Mesenchymal stem cell (in vitro differentiated cells and primary cell): Measurements from ENCODE around the gene FAM193B.

Experiments
- DNase-seq: peaks from one replicate; pipeline ENCODE4 v3.0.0-alpha.2; 2013
- H2AFZ ChIP-seq: one replicate; pipeline ENCODE4 v1.6.1; 2013; ENCODE audit warnings: low read depth, mild to moderate bottlenecking, control low read depth, inconsistent platforms, low read length, moderate library complexity
- H2AK5ac ChIP-seq: 2 replicates; pipeline ENCODE4 v1.6.1; 2013; ENCODE audit warnings: low read length, moderate library complexity, mild to moderate bottlenecking, inconsistent platforms; ENCODE audit not compliant: severe bottlenecking
- H2BK120ac ChIP-seq: one replicate; pipeline ENCODE4 v1.6.1; 2013; ENCODE audit warnings: low read depth, mild to moderate bottlenecking, inconsistent platforms, low read length, moderate library complexity
- H2BK12ac ChIP-seq, 2 experiments: one replicate each; pipeline ENCODE4 v1.6.1; 2013; ENCODE audit warnings: inconsistent platforms in 2 of 2, low read length in 2 of 2, mild to moderate bottlenecking in 2 of 2, moderate library complexity in 2 of 2, control low read depth in 1 of 2
- H2BK15ac ChIP-seq: one replicate; pipeline ENCODE4 v1.6.1; 2013; ENCODE audit warnings: mild to moderate bottlenecking, low read depth, inconsistent platforms; ENCODE audit not compliant: poor library complexity, severe bottlenecking
- H2BK5ac ChIP-seq: 2 replicates; pipeline ENCODE4 v1.6.1; 2013; ENCODE audit warnings: low read depth, mild to moderate bottlenecking, low read length, control low read depth, inconsistent platforms; ENCODE audit not compliant: poor library complexity, severe bottlenecking
- H3K14ac ChIP-seq, 2 experiments: one replicate each; pipeline ENCODE4 v1.6.1; 2013; ENCODE audit warnings: inconsistent platforms in 2 of 2, low read length in 2 of 2, control low read depth in 1 of 2, mild to moderate bottlenecking in 1 of 2, moderate library complexity in 1 of 2
- H3K18ac ChIP-seq, 2 experiments: one replicate each; pipeline ENCODE4 v1.6.1; 2013; ENCODE audit warnings: inconsistent platforms in 2 of 2, low read length in 2 of 2, control low read depth in 1 of 2, low read depth in 1 of 2, mild to moderate bottlenecking in 1 of 2
- H3K23ac ChIP-seq, 2 experiments: one replicate each; pipeline ENCODE4 v1.6.1; 2013; ENCODE audit warnings: inconsistent platforms in 2 of 2, low read length in 2 of 2, mild to moderate bottlenecking in 2 of 2, moderate library complexity in 2 of 2, control low read depth in 1 of 2
- H3K27ac ChIP-seq: 2 replicates; pipeline ENCODE4 v1.5.1; 2013; ENCODE audit warnings: mild to moderate bottlenecking, moderate library complexity, low read length, control low read depth, inconsistent platforms; ENCODE audit not compliant: poor library complexity, severe bottlenecking
- H3K27me3 ChIP-seq, 2 experiments: 2 replicates each; pipeline versions ENCODE4 v1.6.1 to v1.7.0; 2013; ENCODE audit warnings: low read length in 2 of 2, mild to moderate bottlenecking in 2 of 2, moderate library complexity in 2 of 2, control low read depth in 1 of 2, inconsistent platforms in 1 of 2; ENCODE audit not compliant: control insufficient read depth in 1 of 2, insufficient read depth in 1 of 2
- H3K36me3 ChIP-seq, 2 experiments: 2 replicates each; pipeline versions ENCODE4 v1.6.1 to v1.7.0; 2013; ENCODE audit warnings: low read length in 2 of 2, control low read depth in 1 of 2, inconsistent platforms in 1 of 2, low read depth in 1 of 2, mild to moderate bottlenecking in 1 of 2; ENCODE audit not compliant: insufficient read depth in 2 of 2, control insufficient read depth in 1 of 2
- H3K4ac ChIP-seq, 2 experiments: one replicate each; pipeline ENCODE4 v1.6.1; 2013; ENCODE audit warnings: inconsistent platforms in 2 of 2, low read length in 2 of 2, mild to moderate bottlenecking in 2 of 2, moderate library complexity in 2 of 2, control low read depth in 1 of 2, low read depth in 1 of 2
- H3K4me1 ChIP-seq: 2 replicates; pipeline ENCODE4 v1.6.1; 2013; ENCODE audit warnings: low read depth, low read length, control low read depth; ENCODE audit not compliant: control insufficient read depth, insufficient read depth
- H3K4me2 ChIP-seq: 2 replicates; pipeline ENCODE4 v1.6.1; 2013; ENCODE audit warnings: low read length, mild to moderate bottlenecking, inconsistent platforms; ENCODE audit not compliant: poor library complexity, severe bottlenecking
- H3K4me3 ChIP-seq, 2 experiments: 2 replicates each; pipeline versions ENCODE4 v1.5.1 to v1.7.0; 2013; ENCODE audit warnings: low read length in 2 of 2, mild to moderate bottlenecking in 2 of 2, control low read depth in 1 of 2, low read depth in 1 of 2; ENCODE audit not compliant: insufficient read depth in 1 of 2
- H3K79me1 ChIP-seq: replicated peaks from 2 replicates; pipeline ENCODE4 v1.6.1; 2013; ENCODE audit warnings: mild to moderate bottlenecking, control low read depth, low read length, inconsistent platforms; ENCODE audit not compliant: poor library complexity, severe bottlenecking
- H3K9ac ChIP-seq: 2 replicates; pipeline ENCODE4 v1.7.0; 2013; ENCODE audit warnings: mild to moderate bottlenecking, low read length, moderate library complexity
- H3K9me3 ChIP-seq: 2 replicates; pipeline ENCODE4 v1.7.0; 2013; ENCODE audit warnings: mild to moderate bottlenecking, low read length; ENCODE audit not compliant: control insufficient read depth
- H4K8ac ChIP-seq: one replicate; pipeline ENCODE4 v1.6.1; 2013; ENCODE audit warnings: inconsistent platforms, mild to moderate bottlenecking, low read length, moderate library complexity
- H4K91ac ChIP-seq: one replicate; pipeline ENCODE4 v1.6.1; 2013; ENCODE audit warnings: mild to moderate bottlenecking, low read length, inconsistent platforms
- WGBS: methylation state at CpG from one replicate; pipeline ENCODE4 v1.1.7; 2013; ENCODE audit warnings: mixed read lengths; 5-methylcytosine and 5-hydroxymethylcytosine counted together

The FAM193B gene

GRCh38 chr5:177529247-177530203 is 24.8 kb downstream of the FAM193B start:
- WGBS: 95% methylated on average over 12 of the region's 12 CpGs
- Histone ChIP-seq H3K4me2 (no peak overlapping the region), H3K79me1 (peaks cover 73% of the 10 kb centered on the region), H3K23ac (no peak overlapping the region), H3K4me3 (no peak overlapping the region), H3K18ac (no peak overlapping the region), H4K91ac (no peak overlapping the region), H2BK15ac (no peak overlapping the region), H3K27ac (no peak overlapping the region), H3K9ac (no peak overlapping the region), H3K36me3 (peaks cover 92 to 94% of the 10 kb centered on the region in 2 experiments), H4K8ac (no peak overlapping the region), H2BK120ac (no peak overlapping the region), H3K27me3 (no peaks in the 10 kb centered on the region), H2AFZ (no peak overlapping the region), H3K9me3 (no peaks in the 10 kb centered on the region), H2BK12ac (no peak overlapping the region), H2BK5ac (no peak overlapping the region), H2AK5ac (no peak overlapping the region), H3K4ac (no peak overlapping the region), H3K14ac (no peak overlapping the region), H3K4me1 (peaks cover 3% of the 10 kb centered on the region)
- no peak for DNase-seq

GRCh38 chr5:177528631-177529030 is 25.7 kb downstream of the FAM193B start:
- Histone ChIP-seq H2BK120ac (no peak overlapping the region), H2AFZ (no peak overlapping the region), H2BK15ac (no peak overlapping the region), H3K4me1 (peaks cover 3% of the 10 kb centered on the region), H3K4me3 (no peak overlapping the region), H2BK12ac (no peak overlapping the region), H3K79me1 (peaks cover 80% of the 10 kb centered on the region), H3K9ac (no peak overlapping the region), H3K27me3 (no peaks in the 10 kb centered on the region), H2AK5ac (no peak overlapping the region), H3K18ac (no peak overlapping the region), H2BK5ac (no peak overlapping the region), H3K14ac (no peak overlapping the region), H3K4me2 (no peak overlapping the region), H3K9me3 (no peaks in the 10 kb centered on the region), H4K8ac (no peak overlapping the region), H3K4ac (no peak overlapping the region), H4K91ac (no peak overlapping the region), H3K27ac (no peak overlapping the region), H3K36me3 (peaks cover 96 to 97% of the 10 kb centered on the region in 2 experiments), H3K23ac (no peak overlapping the region)
- WGBS: 96% methylated on average over 9 of the region's 10 CpGs
- DNase-seq: no peak

GRCh38 chr5:177527595-177527994 is 26.8 kb downstream of the FAM193B start:
- H2AK5ac ChIP-seq: no peak overlapping the region
- no peak overlapping the region for H2AFZ ChIP-seq
- peaks cover 3% of the 10 kb centered on the region for H3K4me1 ChIP-seq
- no peak overlapping the region for H3K14ac ChIP-seq
- H4K8ac ChIP-seq: no peak overlapping the region
- H3K9me3 ChIP-seq: no peaks in the 10 kb centered on the region
- H4K91ac ChIP-seq: no peak overlapping the region
- H2BK120ac ChIP-seq: no peak overlapping the region
- H2BK15ac ChIP-seq: no peak overlapping the region
- DNase-seq: no peak
- H3K27ac ChIP-seq: no peak overlapping the region
- no peak overlapping the region for H3K23ac ChIP-seq
- no peak overlapping the region for H3K4me2 ChIP-seq
- no peaks in the 10 kb centered on the region for H3K27me3 ChIP-seq
- WGBS: 96% methylated on average over 8 of the region's 8 CpGs
- H3K9ac ChIP-seq: no peak overlapping the region
- no peak overlapping the region for H3K18ac ChIP-seq
- H3K4ac ChIP-seq: no peak overlapping the region
- H2BK5ac ChIP-seq: no peak overlapping the region
- H3K36me3 ChIP-seq: peaks cover 94 to 97% of the 10 kb centered on the region in 2 experiments
- no peak overlapping the region for H2BK12ac ChIP-seq
- H3K4me3 ChIP-seq: no peak overlapping the region
- peaks cover 78% of the 10 kb centered on the region for H3K79me1 ChIP-seq

DNA sequence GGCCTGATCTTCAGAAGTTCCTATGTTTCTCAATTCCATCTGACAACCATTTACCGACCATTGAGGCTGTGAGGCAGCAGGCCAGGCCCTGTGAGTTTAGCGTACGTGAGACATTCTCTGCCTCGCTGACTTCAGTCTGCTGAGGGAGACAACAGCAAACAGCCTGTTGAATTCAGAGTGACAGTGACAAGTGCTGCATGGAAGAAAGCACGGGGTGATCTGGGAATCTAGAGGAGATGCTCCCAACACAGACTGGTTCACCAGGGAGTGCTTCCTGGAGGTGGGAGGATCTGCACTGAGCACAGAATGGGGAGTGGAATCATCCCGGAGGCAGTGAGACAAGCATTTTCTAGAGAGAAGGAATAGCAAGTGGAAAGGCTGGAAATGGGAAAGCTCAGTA is 27.6 kb downstream of the FAM193B start:
- Histone ChIP-seq H3K4me3 (no peak overlapping the region), H2AFZ (no peak overlapping the region), H2BK15ac (no peak overlapping the region), H3K4ac (no peak overlapping the region), H3K4me2 (no peak overlapping the region), H2BK5ac (no peak overlapping the region), H3K23ac (no peak overlapping the region), H3K9ac (no peak overlapping the region), H2BK120ac (no peak overlapping the region), H3K4me1 (peaks cover 3% of the 10 kb centered on the region), H4K91ac (no peak overlapping the region), H3K36me3 (peaks cover 89 to 94% of the 10 kb centered on the region in 2 experiments), H3K79me1 (peaks cover 76% of the 10 kb centered on the region), H2BK12ac (no peak overlapping the region), H3K18ac (no peak overlapping the region), H3K14ac (no peak overlapping the region), H3K27me3 (no peaks in the 10 kb centered on the region), H4K8ac (no peak overlapping the region), H2AK5ac (no peak overlapping the region), H3K9me3 (no peaks in the 10 kb centered on the region), H3K27ac (no peak overlapping the region)
- no peak for DNase-seq
- WGBS: 97% methylated on average over 6 of the region's 6 CpGs
